HepG2 (cell line): ENCODE data around the gene C3orf62. TPM values are rescaled to one million over a fixed set of nuclear protein-coding genes. Genes with fewer than 3 reads are reported as not detected.

ENCODE experiments used
- ATAC-seq: fragments of 200-7000 bp; cut with Tn5 transposase; 3 replicates; pipeline ENCODE4 v1.9.1; 2020; ENCODE audit warnings: mild to moderate bottlenecking, moderate library complexity
- BruUV-seq: library from RNA; stranded (reverse); fragments of 400-500 nt; replicated peaks from 2 replicates; lab custom pipeline; 2021; lab: Mats Ljungman, UMichigan
- CTCF ChIA-PET: fragments of 300-600 bp; formaldehyde crosslinking; extraction: SDS; loops from one replicate; lab custom pipeline; 2021; ENCODE audit warnings: low total read pairs, inconsistent platforms, low intra/inter-chr PET ratio; lab: Yijun Ruan, JAX
- POLR2A ChIA-PET: fragments of 350-600 bp; sonication (Branson Sonifier 250); formaldehyde crosslinking; loops from one replicate; lab custom pipeline; 2020; ENCODE audit warnings: antibody characterized with exemption, inconsistent platforms; lab: Yijun Ruan, JAX
- DNase-seq: peaks from one replicate; pipeline ENCODE4 v3.0.0-alpha.2; 2015; ENCODE audit warnings: low spot score
- FAIRE-seq: peaks from 3 replicates; lab custom pipeline; 2011; peaks lifted over from hg19 to GRCh38; lab: Jason Lieb, UNC
- H2AFZ ChIP-seq: one replicate; pipeline ENCODE4 v1.6.1; 2011; ENCODE audit warnings: low read length, inconsistent platforms
- H3K27ac ChIP-seq: fragments of 300-600 bp; 3 replicates; pipeline ENCODE4 v1.8.0; 2011; ENCODE audit warnings: mixed run types, mild to moderate bottlenecking, mixed read lengths, low read length, inconsistent platforms; ENCODE audit not compliant: insufficient read depth; ENCODE audit errors: extremely low read length
- H3K27me3 ChIP-seq, 2 experiments: fragments of 200-600 bp in 1 of 2; 2 replicates in 1 of 2; 3 replicates in 1 of 2; pipeline versions ENCODE4 v1.6.0 to v1.8.0; 2011; ENCODE audit warnings: low read length in 2 of 2, mild to moderate bottlenecking in 2 of 2, moderate library complexity in 2 of 2, inconsistent platforms in 1 of 2; ENCODE audit not compliant: insufficient read depth in 2 of 2, control insufficient read depth in 1 of 2
- H3K36me3 ChIP-seq, 2 experiments: fragments of 200-600 bp in 1 of 2; replicated peaks in 1 of 2; 2 replicates in 1 of 2; 3 replicates in 1 of 2; pipeline versions ENCODE4 v1.5.1 to v1.8.0; 2011; ENCODE audit warnings: low read length in 2 of 2, inconsistent platforms in 1 of 2; ENCODE audit not compliant: insufficient read depth in 2 of 2, control insufficient read depth in 1 of 2
- H3K4me1 ChIP-seq: 2 replicates; pipeline ENCODE4 v1.5.1; 2012; ENCODE audit warnings: low read length, inconsistent platforms; ENCODE audit not compliant: insufficient read depth
- H3K4me2 ChIP-seq: 2 replicates; pipeline ENCODE4 v1.6.0; 2011; ENCODE audit warnings: low read depth, low read length, inconsistent platforms
- H3K4me3 ChIP-seq, 3 experiments: fragments of 200-600 bp in 1 of 3; sonication (generic), shearing (Covaris generic) in 1 of 3; replicated peaks in 1 of 3; 2 replicates each; pipeline ENCODE4 v1.5.1; 2011 to 2016; ENCODE audit warnings: low read length in 3 of 3, inconsistent platforms in 2 of 3, low read depth in 2 of 3, mild to moderate bottlenecking in 2 of 3, control low read depth in 1 of 3, mixed read lengths in 1 of 3; ENCODE audit not compliant: insufficient read depth in 1 of 3
- H3K79me2 ChIP-seq: one replicate; pipeline ENCODE4 v1.6.1; 2011; ENCODE audit warnings: low read length, inconsistent platforms; ENCODE audit not compliant: insufficient read depth
- H3K9ac ChIP-seq: 2 replicates; pipeline ENCODE4 v1.6.0; 2011; ENCODE audit warnings: mild to moderate bottlenecking, low read depth, low read length, inconsistent platforms; ENCODE audit not compliant: insufficient read depth
- H3K9me3 ChIP-seq: 2 replicates; pipeline ENCODE4 v1.5.1; 2012; ENCODE audit warnings: mild to moderate bottlenecking, low read length
- H4K20me1 ChIP-seq: 2 replicates; pipeline ENCODE4 v1.6.0; 2011; ENCODE audit warnings: inconsistent platforms, mild to moderate bottlenecking, low read length, moderate library complexity; ENCODE audit not compliant: insufficient read depth
- HNF4A ChIP-seq: sonication (generic); formaldehyde crosslinking; IDR thresholded peaks from 2 replicates; pipeline ENCODE4 v1.4.0; 2020; ENCODE audit warnings: missing genetic modification reagents
- ZNF280D ChIP-seq: sonication (generic); formaldehyde crosslinking; IDR thresholded peaks from 2 replicates; pipeline ENCODE4 v1.5.1; 2020; ENCODE audit warnings: mild to moderate bottlenecking, missing genetic modification reagents
- WGBS: methylation state at CpG from one replicate; pipeline ENCODE4 v1.1.6; 2017; ENCODE audit warnings: low lambda C conversion rate; 5-methylcytosine and 5-hydroxymethylcytosine counted together
- in situ Hi-C: cut with HindIII; loops from 2 replicates; pipeline ENCODE4 v1.10.0; 2017; ENCODE audit warnings: low pct_unique_long_range_greater_than_20kb; ENCODE audit not compliant: extremely low pct_ligation_motif_present
- intact Hi-C: fragments of 100-400 bp; cut with micrococcal nuclease; formaldehyde crosslinking; loops from one replicate; pipeline ENCODE4 v1.10.0; 2022; ENCODE audit not compliant: unreplicated experiment
- polyA plus RNA-seq, 8 experiments: library from polyadenylated mRNA; depleted of rRNA in 3 of 8; stranded (reverse) in 7 of 8; unstranded in 1 of 8; fragments of >200 nt; fragmentation: Illumina TruSeq in 4 of 8; extraction: Trizol in 4 of 8; gene quantifications; 2 replicates each; pipeline versions ENCODE4 v1.2.1 to v1.2.3, GENCODE V29; 2011 to 2016; ENCODE audit warnings: low read depth in 4 of 8, missing spikeins in 1 of 8, mixed read lengths in 1 of 8; ENCODE audit not compliant: insufficient read depth in 1 of 8
- total RNA-seq, 5 experiments: library from RNA; depleted of rRNA; stranded (reverse); fragments of >200 nt; fragmentation: Illumina TruSeq; extraction: Trizol; gene quantifications; 2 replicates each; pipeline ENCODE4 v1.2.3, GENCODE V29; 2016; ENCODE audit warnings: low read depth in 1 of 5

The C3orf62 gene
- total and polyA plus RNA-seq, 2 of the 13 experiments (the other 11 are each of a cell fraction or from before 2014, with no cell fraction given): 1.6 to 3.9 TPM

GRCh38 chr3:49265661-49266386 lies 11.2 kb downstream of the C3orf62 start:
- CTCF ChIA-PET: no interaction called here

More at GRCh38 chr3:49265661-49266386, 11.2 kb downstream of the C3orf62 start:
- intact Hi-C loops (no loop called here), in situ Hi-C loops (no loop called here)
- BruUV-seq: no TSS peak
- Histone ChIP-seq H3K9me3 (no peaks in the 10 kb centered on the region), H2AFZ (no peak overlapping the region), H3K27me3 (no peaks in the 10 kb centered on the region), H3K27ac (no peak overlapping the region), H3K36me3 (peaks cover 0 to 2% of the 10 kb centered on the region in 2 experiments; a peak in 2 of 5 replicates), H3K9ac (no peak overlapping the region), H4K20me1 (no peaks in the 10 kb centered on the region), H3K79me2 (no peaks in the 10 kb centered on the region), H3K4me1 (peaks cover 21% of the 10 kb centered on the region), H3K4me3 (no peak overlapping the region), H3K4me2 (no peak overlapping the region)
- DNase-seq (peak; percentile 27), FAIRE-seq (no peak), ATAC-seq (peak; percentile 41)
- WGBS: 90% methylated on average over 10 of the region's 10 CpGs
- TF ChIP-seq HNF4A (peak; percentile 40), ZNF280D (no peak)
- POLR2A ChIA-PET: interaction anchor here (0.7 kb wide), 1 partner anchor 285 kb away, joined by 3 read pairs; no protein-coding TSS in a partner anchor
